ENCODE measurements around the gene PIK3CD. TPM values are rescaled to one million over a fixed set of nuclear protein-coding genes. Genes with fewer than 3 reads are reported as not detected.

PIK3CD gene
- polyA plus RNA-seq, 1 experiment, result 9.0 TPM

GRCh38 chr1:9726905-9727595 lies 75.5 kb downstream of the PIK3CD start:
- ChIA-PET POLR2A (no interaction called here), CTCF (interaction anchor here (1.3 kb wide), 1 partner anchor 100 kb away, joined by 7 read pairs; no protein-coding TSS in a partner anchor)
- Histone ChIP-seq H3K27ac (ENCODE audit: low read depth, low read length) (no peak overlapping the region), H3K4me3 (ENCODE audit: low read depth, low read length) (no peak overlapping the region), H3K9me3 (ENCODE audit: control insufficient read depth, insufficient read depth, low read length) (peaks cover 20% of the 10 kb centered on the region), H3K27me3 (ENCODE audit: control insufficient read depth, insufficient read depth, low read length) (no peaks in the 10 kb centered on the region)
- TF ChIP-seq, protein P1, sequence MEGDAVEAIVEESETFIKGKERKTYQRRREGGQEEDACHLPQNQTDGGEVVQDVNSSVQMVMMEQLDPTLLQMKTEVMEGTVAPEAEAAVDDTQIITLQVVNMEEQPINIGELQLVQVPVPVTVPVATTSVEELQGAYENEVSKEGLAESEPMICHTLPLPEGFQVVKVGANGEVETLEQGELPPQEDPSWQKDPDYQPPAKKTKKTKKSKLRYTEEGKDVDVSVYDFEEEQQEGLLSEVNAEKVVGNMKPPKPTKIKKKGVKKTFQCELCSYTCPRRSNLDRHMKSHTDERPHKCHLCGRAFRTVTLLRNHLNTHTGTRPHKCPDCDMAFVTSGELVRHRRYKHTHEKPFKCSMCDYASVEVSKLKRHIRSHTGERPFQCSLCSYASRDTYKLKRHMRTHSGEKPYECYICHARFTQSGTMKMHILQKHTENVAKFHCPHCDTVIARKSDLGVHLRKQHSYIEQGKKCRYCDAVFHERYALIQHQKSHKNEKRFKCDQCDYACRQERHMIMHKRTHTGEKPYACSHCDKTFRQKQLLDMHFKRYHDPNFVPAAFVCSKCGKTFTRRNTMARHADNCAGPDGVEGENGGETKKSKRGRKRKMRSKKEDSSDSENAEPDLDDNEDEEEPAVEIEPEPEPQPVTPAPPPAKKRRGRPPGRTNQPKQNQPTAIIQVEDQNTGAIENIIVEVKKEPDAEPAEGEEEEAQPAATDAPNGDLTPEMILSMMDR (IDR thresholded peaks at IDR 0.05; ENCODE audit: low read depth, low read length), result no peak
- no peak for DNase-seq (ENCODE audit: low read depth, low spot score)

- Histone ChIP-seq H3K27me3 (ENCODE audit: control insufficient read depth, insufficient read depth, low read length) (no peaks in the 10 kb centered on the region), H3K4me3 (ENCODE audit: low read depth, low read length) (no peak overlapping the region), H3K9me3 (ENCODE audit: control insufficient read depth, insufficient read depth, low read length) (peaks cover 11% of the 10 kb centered on the region), H3K27ac (ENCODE audit: low read depth, low read length) (no peak overlapping the region)
- DNase-seq (ENCODE audit: low read depth, low spot score), result no peak
- ChIA-PET CTCF (no interaction called here), POLR2A (no interaction called here)
- TF ChIP-seq, protein P1 (IDR thresholded peaks at IDR 0.05; ENCODE audit: low read depth, low read length), result no peak
Measured at GRCh38 chr1:9728451-9729295, 77.1 kb downstream of the PIK3CD start.

GRCh38 chr1:9729523-9729922 lies 78.0 kb downstream of the PIK3CD start:
- Histone ChIP-seq H3K27me3 (ENCODE audit: control insufficient read depth, insufficient read depth, low read length) (no peaks in the 10 kb centered on the region), H3K9me3 (ENCODE audit: control insufficient read depth, insufficient read depth, low read length) (peaks cover 11% of the 10 kb centered on the region; the same call in 1 of the 2 replicates), H3K27ac (ENCODE audit: low read depth, low read length) (no peak overlapping the region), H3K4me3 (ENCODE audit: low read depth, low read length) (no peak overlapping the region)
- CTCF ChIA-PET, result interaction anchor here (1.2 kb wide), 1 partner anchor 8 kb away, joined by 3 read pairs; no protein-coding TSS in a partner anchor
- TF ChIP-seq, protein P1 (IDR thresholded peaks at IDR 0.05; ENCODE audit: low read depth, low read length), result no peak
- POLR2A ChIA-PET, result no interaction called here
- DNase-seq (ENCODE audit: low read depth, low spot score), result no peak

- Histone ChIP-seq H3K27me3 (ENCODE audit: control insufficient read depth, insufficient read depth, low read length) (no peaks in the 10 kb centered on the region), H3K27ac (ENCODE audit: low read depth, low read length) (no peak overlapping the region), H3K4me3 (ENCODE audit: low read depth, low read length) (no peak overlapping the region), H3K9me3 (ENCODE audit: control insufficient read depth, insufficient read depth, low read length) (peaks cover 11% of the 10 kb centered on the region; the same call in 1 of the 2 replicates)
- DNase-seq (ENCODE audit: low read depth, low spot score), result no peak
- CTCF ChIA-PET, result interaction anchor here (1.2 kb wide), 1 partner anchor 9 kb away, joined by 3 read pairs; no protein-coding TSS in a partner anchor
- TF ChIP-seq, protein P1 (IDR thresholded peaks at IDR 0.05; ENCODE audit: low read depth, low read length), result no peak
- POLR2A ChIA-PET, result no interaction called here
Measured at GRCh38 chr1:9730096-9730901, 78.8 kb downstream of the PIK3CD start.
